Activated naive CD8-positive, alpha-beta T cell (primary cell): Measurements from ENCODE around the gene EEFSEC.

ENCODE experiments used
- H3K27ac Mint-ChIP-seq: one replicate; pipeline ENCODE4 v1.8.0; 2021; ENCODE audit warnings: mixed read lengths
- H3K27me3 Mint-ChIP-seq: one replicate; pipeline ENCODE4 v1.8.0; 2021; ENCODE audit warnings: mixed read lengths
- H3K36me3 Mint-ChIP-seq: one replicate; pipeline ENCODE4 v1.8.0; 2021; ENCODE audit warnings: mixed read lengths
- H3K4me1 Mint-ChIP-seq: one replicate; pipeline ENCODE4 v1.8.0; 2021; ENCODE audit warnings: low read depth, mixed read lengths
- H3K4me3 Mint-ChIP-seq: one replicate; pipeline ENCODE4 v1.8.0; 2021; ENCODE audit warnings: mild to moderate bottlenecking, mixed read lengths
- H3K9me3 Mint-ChIP-seq: one replicate; pipeline ENCODE4 v1.8.0; 2021; ENCODE audit warnings: low read depth, mixed read lengths

Gene EEFSEC

DNA sequence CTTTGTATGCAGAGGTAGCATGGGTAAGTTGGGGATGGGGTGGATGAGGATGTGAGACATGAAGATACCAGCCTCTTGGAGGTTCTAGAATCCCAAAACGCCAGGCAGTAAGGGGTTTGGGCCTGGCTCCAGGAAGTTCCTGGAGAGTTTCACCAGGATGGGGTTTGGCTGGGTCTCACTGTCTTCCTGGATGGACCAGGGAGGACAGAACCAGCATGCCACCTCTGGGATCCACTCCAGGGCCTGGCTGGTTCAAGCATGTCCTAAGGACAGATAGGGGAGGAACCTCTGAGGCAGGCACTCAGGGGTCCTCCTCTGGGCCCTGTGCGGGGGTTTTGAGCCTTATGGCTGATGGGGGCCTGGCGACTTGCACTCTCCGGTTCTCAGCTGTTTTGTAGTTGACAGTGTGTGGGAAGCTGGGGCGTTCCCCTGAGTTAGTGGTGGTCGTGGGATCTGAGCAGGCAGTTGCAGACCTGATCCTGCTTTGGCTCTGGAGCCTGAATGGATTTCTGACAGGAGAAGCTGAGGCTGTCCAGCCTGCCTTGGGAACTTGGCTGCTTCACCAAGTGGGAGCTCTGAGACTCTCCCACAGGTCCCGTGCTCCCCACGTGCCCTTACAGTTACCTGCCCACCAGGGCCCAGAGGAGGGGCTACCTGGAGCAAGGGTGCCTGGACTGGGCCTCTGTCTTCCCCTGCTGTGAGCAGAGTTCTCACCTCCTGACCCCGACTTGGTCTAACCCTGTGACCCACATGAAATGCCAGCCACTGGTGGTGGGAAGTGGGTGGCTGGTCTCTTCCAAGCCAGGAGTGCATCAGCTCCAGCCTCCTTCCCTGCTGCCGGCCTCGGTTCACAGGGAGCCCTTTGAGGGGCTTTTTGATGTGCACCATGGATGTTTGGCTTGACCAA, 128.4 kb downstream of the EEFSEC start:
- Mint-ChIP-seq H3K9me3 (no peaks in the 10 kb centered on the region), H3K36me3 (peaks cover 2% of the 10 kb centered on the region), H3K4me1 (peaks cover 4% of the 10 kb centered on the region), H3K27me3 (no peaks in the 10 kb centered on the region), H3K4me3 (no peak overlapping the region), H3K27ac (no peak overlapping the region)

DNA sequence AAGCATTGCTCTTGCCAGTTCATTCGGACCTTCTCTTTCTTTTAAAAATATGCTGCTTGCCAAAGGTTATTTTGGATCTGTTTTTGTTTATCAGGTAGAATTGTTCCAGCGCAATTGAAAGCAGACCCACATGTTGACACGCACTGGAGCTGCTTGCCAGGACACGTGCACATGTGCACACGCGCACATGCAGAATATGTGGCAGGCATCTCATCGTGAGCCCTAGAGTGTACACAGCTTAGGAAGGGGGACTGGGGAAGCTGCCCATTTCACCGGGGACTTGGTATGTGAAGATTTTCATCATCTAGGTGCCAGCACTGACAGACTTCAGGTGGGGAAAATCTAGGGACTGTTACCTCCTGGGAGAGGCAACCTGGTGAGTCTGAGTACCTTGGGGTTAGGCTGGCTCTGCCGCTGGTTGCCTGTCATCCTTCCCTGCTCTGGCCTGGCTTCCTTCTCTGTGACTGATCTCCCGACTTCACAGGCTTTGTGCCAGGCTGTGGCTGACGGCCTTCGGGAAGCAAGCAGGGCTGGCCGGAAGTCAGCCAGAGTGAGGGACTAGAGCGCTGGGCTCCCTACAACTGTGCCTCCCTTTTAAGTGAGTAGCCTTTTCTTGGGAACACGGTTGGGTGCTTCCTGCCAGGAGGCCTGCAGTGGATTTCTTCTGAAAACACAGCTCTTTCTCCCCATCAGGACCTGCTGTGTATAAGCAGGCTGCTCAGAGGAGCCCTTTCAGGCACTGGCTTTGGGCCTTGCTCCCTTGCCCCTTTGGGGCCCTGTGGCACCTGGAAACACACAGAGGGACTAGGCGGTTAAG, 129.3 kb downstream of the EEFSEC start:
- H3K36me3 Mint-ChIP-seq: peaks cover 8% of the 10 kb centered on the region

DNA sequence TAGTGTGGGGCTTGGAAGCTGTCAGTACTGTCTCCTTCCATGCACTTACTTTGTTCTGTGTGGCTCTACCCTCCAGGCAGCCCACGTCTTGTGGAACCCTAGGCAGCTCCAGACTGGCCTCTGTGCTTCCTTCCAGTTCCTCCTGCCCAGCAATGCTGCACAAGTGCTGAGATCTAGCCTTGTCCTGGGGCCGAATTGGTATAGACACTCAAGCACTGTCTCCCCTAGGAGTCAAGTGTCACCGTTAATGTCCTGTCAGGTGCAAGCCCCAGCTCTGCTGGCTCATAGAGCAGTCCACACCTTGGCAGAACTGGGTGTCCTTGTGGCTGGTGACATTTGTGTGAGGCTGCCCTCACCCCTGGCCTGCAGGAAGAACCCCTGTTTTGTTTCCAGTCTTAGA, 130.1 kb downstream of the EEFSEC start:
- H3K27me3 Mint-ChIP-seq: no peaks in the 10 kb centered on the region
- H3K4me1 Mint-ChIP-seq: peaks cover 9% of the 10 kb centered on the region
- no peak overlapping the region for H3K4me3 Mint-ChIP-seq
- no peaks in the 10 kb centered on the region for H3K9me3 Mint-ChIP-seq
- H3K36me3 Mint-ChIP-seq: peaks cover 13% of the 10 kb centered on the region
- no peak overlapping the region for H3K27ac Mint-ChIP-seq

More for the DNA sequence above, 129.3 kb downstream of the EEFSEC start:
- Mint-ChIP-seq H3K4me3 (no peak overlapping the region), H3K27ac (no peak overlapping the region), H3K27me3 (no peaks in the 10 kb centered on the region), H3K4me1 (peaks cover 9% of the 10 kb centered on the region), H3K9me3 (no peaks in the 10 kb centered on the region)

DNA sequence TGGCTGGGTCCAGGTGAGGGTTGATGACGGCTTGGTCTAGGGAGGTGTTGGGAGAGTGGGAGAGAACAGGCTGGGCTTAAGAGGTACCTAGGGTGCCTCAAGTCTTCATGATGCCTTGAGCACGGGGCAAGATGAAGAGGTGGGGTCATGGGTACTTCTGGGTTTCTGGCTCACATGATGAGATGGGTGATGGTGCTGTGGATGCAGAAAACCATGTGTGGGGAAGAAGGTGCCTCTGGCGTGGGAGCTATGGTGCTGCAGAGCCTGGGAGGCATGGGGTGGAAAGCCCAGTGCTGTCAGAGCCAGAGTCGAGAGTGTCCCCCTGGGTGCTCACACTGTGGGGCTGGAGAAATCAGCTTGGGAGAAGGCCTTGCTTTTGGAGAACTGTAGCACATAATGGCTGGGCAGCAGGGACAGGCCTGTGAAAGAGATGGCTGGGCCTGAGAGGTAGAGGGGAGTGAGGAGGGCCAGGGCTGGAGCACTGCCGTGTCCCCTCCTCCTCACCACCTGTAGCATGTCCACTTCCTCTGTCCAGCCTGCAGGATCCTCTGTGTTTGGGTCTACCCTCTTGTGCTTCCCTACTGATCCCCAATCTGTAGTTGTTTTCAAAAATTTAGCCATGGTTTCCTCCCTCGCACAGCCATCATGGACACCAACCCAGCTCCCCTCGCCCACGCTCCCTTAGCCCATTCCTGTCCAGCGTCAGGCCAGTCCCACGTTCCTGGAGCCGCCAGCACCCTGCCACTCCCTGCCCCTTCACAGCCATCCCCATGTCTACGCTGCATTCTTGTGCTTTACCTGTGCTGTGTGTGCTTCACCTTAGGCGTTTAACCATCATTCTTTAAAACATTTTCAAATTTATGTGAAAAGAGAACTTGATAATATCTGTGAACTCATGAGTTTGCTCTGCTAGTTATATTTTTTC, 132.0 kb downstream of the EEFSEC start:
- Mint-ChIP-seq H3K27ac (no peak overlapping the region), H3K9me3 (peaks cover 8% of the 10 kb centered on the region), H3K36me3 (peaks cover 24% of the 10 kb centered on the region), H3K4me3 (no peak overlapping the region), H3K27me3 (no peaks in the 10 kb centered on the region), H3K4me1 (peaks cover 8% of the 10 kb centered on the region)

DNA sequence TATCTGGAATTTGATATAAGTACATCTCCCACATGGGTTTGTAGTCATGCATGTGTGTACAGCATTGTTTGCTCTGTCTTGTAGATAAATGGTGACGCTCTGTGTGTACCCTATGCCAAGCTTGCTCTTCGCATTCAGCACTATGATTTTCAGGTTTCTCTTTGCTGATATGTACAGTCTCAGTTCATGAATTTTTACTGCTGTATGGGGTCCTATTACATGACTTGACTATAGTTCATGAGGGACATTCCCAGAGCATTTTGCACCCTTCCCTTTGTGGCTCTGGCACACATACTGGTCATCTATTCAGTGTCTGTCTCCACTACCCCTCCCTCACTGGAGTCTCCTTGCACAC, 132.7 kb downstream of the EEFSEC start:
- Mint-ChIP-seq H3K9me3 (peaks cover 10% of the 10 kb centered on the region), H3K4me1 (peaks cover 6% of the 10 kb centered on the region), H3K36me3 (peaks cover 25% of the 10 kb centered on the region), H3K27me3 (no peaks in the 10 kb centered on the region), H3K4me3 (no peak overlapping the region), H3K27ac (no peak overlapping the region)

DNA sequence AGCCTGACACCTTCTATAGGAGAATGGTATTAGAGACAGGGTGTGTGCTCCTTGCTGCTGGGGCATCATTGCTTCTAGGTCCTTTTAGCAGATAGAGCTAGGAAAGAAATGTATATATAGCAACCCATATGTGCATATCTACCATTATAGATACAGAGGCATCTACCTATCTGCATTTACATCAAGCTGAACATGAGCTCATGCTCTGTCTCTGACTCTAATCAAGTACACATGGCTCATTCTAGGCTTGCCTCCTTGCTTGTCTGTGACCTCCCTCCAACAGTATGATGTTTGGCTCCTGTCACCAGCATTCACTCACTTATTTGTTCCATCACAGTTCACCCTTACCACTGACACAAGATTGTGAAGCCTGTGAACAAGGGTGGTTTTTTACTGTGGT, 133.4 kb downstream of the EEFSEC start:
- no peak overlapping the region for H3K27ac Mint-ChIP-seq
- H3K4me3 Mint-ChIP-seq: no peak overlapping the region
- no peaks in the 10 kb centered on the region for H3K27me3 Mint-ChIP-seq
- peaks cover 10% of the 10 kb centered on the region for H3K9me3 Mint-ChIP-seq
- peaks cover 12% of the 10 kb centered on the region for H3K4me1 Mint-ChIP-seq
- H3K36me3 Mint-ChIP-seq: peaks cover 28% of the 10 kb centered on the region

DNA sequence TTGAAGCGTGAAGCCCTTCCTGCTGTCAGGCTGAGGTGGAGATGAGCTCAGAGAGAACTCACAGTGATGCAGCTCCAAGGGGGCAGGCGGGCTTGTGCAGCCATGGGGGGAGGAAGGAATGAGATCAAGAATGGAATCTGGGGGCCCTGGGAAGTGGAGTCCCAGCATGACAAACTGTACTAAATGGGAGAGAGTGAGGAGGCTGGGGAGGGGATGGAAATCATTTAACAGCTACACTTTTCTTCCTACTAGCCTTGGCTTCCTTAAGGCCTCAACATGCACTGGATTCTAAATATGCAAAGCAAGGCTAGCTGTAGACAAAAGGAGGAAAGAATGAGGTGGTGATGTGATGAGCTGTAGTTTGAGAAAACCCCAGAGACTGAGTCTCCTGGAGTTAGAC, 133.9 kb downstream of the EEFSEC start:
- no peak overlapping the region for H3K4me3 Mint-ChIP-seq
- peaks cover 10% of the 10 kb centered on the region for H3K9me3 Mint-ChIP-seq
- H3K27ac Mint-ChIP-seq: no peak overlapping the region
- no peaks in the 10 kb centered on the region for H3K27me3 Mint-ChIP-seq
- H3K4me1 Mint-ChIP-seq: peaks cover 15% of the 10 kb centered on the region
- H3K36me3 Mint-ChIP-seq: peaks cover 28% of the 10 kb centered on the region

DNA sequence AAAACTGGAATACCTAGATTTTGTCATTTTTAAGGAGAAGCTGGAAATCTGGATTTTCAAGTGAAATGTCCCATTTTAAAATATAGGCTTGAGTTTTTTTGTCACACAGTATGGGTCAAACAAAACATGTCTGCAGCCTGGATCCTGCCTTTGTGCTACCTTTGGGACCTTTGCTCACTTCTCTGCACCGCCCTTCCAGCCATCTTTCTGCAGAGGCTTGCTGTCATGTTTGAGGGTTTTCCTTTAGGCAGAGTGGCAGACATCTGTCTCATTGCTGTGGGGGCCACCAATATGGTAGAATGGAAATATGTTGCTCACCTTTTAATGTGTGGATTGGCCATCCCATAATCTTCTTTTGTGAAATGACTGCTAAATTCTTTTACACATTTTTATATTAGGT, 136.3 kb downstream of the EEFSEC start:
- no peak overlapping the region for H3K4me3 Mint-ChIP-seq
- no peaks in the 10 kb centered on the region for H3K27me3 Mint-ChIP-seq
- peaks cover 31% of the 10 kb centered on the region for H3K36me3 Mint-ChIP-seq
- H3K9me3 Mint-ChIP-seq: peaks cover 10% of the 10 kb centered on the region
- peak overlapping the region; percentile 8 for H3K27ac Mint-ChIP-seq
- H3K4me1 Mint-ChIP-seq: peaks cover 33% of the 10 kb centered on the region

DNA sequence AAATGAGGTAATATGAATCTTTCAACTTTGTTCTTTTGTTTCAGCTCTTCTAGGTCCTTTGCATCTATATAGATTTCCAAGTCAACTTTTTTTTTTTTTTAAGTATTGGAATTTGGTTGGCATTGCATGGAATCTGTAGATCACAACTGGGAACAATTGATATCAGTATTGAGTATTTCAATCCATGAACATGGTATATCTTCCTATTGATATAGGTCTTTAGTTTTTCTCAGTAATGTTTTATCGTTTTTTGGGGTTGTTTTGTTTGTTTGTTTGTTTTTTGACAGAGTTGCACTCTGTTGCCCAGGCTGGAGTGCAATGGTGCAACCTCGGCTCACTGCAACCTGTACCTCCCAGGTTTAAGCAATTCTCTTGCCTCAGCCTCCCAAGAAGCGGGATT, 137.2 kb downstream of the EEFSEC start:
- Mint-ChIP-seq H3K27ac (no peak overlapping the region), H3K27me3 (no peaks in the 10 kb centered on the region), H3K4me3 (no peak overlapping the region), H3K36me3 (peaks cover 31% of the 10 kb centered on the region), H3K4me1 (peaks cover 43% of the 10 kb centered on the region), H3K9me3 (peaks cover 10% of the 10 kb centered on the region)

DNA sequence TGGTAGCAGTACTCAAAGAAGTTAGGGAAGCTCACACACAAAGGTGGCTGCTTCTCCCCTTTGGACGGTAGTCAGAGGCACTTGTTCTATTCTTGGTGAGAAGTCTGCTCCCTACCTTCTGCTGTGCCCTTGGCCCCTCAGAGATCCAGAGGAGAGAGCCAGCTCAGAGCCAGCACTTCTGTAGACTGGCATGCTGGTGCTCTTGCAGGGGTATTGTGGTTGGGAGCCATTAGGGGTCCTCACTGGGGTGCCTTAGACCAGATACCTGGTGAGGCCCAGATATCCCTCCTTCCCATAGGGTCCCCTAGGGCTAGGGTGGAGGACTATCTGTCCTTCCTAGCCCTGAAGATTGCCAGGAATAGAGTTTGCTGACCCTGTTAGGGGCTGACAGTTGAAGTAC, 140.6 kb downstream of the EEFSEC start:
- Mint-ChIP-seq H3K9me3 (peaks cover 10% of the 10 kb centered on the region), H3K27me3 (no peaks in the 10 kb centered on the region), H3K4me3 (peak overlapping the region; percentile 70), H3K36me3 (peaks cover 29% of the 10 kb centered on the region), H3K4me1 (peaks cover 66% of the 10 kb centered on the region), H3K27ac (peak overlapping the region; percentile 85)

DNA sequence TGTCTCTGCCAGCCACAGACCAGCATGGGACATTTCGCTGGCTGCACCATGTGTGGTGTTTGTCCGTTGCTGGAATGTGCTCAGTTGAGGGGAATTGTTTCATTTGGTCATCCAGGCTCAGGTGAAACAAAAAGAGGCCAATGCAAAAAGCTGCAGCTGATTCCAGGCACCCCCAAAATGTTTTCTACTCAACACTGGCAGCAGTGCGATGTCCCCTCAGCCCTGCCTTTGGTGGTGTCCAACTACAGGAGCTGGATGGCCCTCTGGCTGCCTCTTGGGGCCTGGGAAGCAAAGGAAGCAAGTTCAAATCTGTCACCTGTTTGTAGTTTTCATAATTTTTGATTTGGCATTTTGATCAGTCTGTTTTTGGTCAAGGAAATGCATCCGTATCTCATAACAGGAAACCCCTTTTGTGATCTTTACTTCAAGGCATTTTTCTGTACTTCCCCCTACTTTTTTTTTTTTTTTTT, 141.8 kb downstream of the EEFSEC start:
- Mint-ChIP-seq H3K27ac (peak overlapping the region; percentile 85), H3K4me3 (peak overlapping the region; percentile 59), H3K9me3 (peaks cover 4% of the 10 kb centered on the region), H3K36me3 (peaks cover 20% of the 10 kb centered on the region), H3K4me1 (peaks cover 69% of the 10 kb centered on the region), H3K27me3 (no peaks in the 10 kb centered on the region)

DNA sequence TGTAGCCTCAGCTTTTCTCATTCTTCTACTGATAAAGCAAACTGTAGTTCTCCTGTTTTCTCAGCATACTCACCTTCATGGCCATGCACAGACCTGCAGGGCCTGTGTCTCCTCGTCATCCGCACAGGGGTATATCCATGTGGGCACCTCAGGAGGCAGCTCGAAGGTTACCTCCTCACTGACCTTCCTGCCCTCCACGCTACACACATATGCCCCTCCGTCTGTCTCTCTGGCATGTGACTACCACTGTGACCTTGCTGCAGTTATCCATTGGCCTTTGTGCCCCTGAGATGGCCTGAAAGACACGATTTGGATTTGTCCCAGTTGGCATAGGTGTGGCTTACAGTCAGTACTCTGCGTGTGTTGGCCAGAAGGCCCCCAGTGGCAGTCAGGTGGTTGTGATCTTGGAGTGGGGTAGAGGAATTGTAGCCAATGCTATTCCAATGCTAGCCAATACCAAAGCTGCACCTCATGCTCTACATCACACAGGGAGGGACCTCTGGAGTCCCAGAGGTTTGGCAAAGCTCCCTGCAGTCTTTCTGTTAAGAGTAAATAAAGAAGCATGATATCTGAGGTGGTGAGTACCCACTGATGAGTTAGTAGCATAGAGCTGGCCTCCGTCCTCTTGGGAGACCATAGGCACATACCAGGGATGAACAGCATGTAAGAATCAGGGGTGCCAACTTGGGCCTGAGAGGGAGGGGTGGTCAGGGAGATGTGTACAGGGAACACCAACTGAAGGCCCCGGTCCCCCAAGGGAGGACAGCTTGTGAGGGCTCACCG, 143.4 kb downstream of the EEFSEC start:
- peak overlapping the region; percentile 27 for H3K4me3 Mint-ChIP-seq
- H3K36me3 Mint-ChIP-seq: peaks cover 13% of the 10 kb centered on the region
- peaks cover 67% of the 10 kb centered on the region for H3K4me1 Mint-ChIP-seq
- no peaks in the 10 kb centered on the region for H3K27me3 Mint-ChIP-seq
- no peaks in the 10 kb centered on the region for H3K9me3 Mint-ChIP-seq
- peak overlapping the region; percentile 85 for H3K27ac Mint-ChIP-seq

DNA sequence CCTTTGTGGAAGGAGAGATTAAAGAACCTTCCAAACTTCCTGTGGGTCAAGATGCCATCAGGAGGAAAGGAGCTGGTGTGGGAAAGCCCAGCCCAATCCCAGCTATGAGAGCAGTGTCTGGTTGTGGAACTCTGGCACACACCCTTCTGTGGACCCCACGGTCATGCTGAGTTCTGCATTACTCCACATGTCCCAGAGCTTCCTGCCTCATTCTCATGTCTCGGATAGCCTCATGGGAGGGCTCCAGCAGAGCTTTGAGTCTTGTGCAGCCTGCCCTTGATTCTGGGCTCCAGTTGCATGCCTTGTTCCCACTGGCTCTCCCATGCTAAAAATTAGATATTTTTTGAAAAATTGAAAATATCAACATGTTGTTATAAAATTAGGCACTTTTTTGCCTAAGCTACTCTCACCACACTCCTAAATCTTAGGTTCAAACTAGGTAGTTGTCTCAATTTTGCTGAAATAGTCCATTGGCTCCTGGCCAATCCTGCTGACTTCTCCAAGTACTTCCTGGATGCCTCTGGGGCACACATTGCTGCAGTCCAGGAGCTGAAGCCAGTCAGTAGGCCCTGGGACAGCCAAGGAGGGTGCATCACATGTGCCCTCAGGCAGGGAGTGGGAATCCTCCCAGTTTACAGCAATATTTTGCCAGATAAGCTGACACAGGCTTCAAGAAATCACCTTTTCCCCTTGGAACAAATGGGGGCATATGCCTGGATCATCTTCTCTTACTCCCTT, 144.3 kb downstream of the EEFSEC start:
- Mint-ChIP-seq H3K36me3 (peaks cover 13% of the 10 kb centered on the region), H3K27me3 (no peaks in the 10 kb centered on the region), H3K4me3 (no peak overlapping the region), H3K4me1 (peaks cover 67% of the 10 kb centered on the region), H3K9me3 (no peaks in the 10 kb centered on the region), H3K27ac (no peak overlapping the region)
